GM19023 (cell line): ENCODE results near the gene DCLK3.

Experiments
- ATAC-seq: cut with Tn5 transposase; IDR thresholded peaks from one replicate; pipeline ENCODE4 v1.9.1; 2021; ENCODE audit warnings: mild to moderate bottlenecking, moderate library complexity; ENCODE audit not compliant: unreplicated experiment

Gene DCLK3

DNA sequence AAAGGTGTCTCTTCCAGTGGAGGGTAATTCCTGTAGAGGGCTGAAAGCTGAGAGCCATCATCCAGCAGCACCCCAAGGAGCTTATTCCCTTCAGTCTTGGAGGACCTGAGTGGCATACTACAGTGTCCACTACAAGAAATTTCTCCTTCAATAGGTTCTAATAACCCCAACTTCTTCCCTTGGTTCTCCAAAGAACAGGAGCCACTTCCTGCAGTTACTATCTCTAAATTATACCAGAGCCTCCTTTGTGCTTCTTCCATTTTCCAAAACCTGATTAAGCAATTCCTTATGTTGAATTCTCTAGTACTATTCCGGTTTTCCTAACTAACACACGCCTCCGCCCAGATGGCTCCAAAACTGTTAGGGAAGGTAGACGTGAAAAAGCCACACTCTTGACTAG is 50.4 kb downstream of the DCLK3 start:
- ATAC-seq, result no peak

DNA sequence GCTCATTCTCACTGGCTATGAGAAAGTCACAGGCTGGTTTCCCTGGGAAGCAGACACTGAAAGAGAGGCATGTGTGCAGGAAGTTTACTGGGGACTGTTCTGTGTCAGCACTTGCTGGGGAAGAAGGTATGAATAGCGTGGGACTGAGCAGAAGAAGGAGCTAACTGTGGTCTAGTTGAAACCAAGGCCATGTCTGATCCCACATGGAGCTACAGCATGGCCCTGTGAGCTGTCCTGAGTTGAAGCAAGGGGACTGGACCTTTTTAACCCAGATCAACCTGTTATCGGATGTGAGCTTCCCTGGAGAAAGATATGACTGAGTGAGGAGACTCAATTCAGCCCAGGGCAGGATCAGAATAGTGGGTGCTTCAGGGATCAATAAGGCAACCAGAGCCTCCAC is 53.7 kb downstream of the DCLK3 start:
- ATAC-seq, result no peak

DNA sequence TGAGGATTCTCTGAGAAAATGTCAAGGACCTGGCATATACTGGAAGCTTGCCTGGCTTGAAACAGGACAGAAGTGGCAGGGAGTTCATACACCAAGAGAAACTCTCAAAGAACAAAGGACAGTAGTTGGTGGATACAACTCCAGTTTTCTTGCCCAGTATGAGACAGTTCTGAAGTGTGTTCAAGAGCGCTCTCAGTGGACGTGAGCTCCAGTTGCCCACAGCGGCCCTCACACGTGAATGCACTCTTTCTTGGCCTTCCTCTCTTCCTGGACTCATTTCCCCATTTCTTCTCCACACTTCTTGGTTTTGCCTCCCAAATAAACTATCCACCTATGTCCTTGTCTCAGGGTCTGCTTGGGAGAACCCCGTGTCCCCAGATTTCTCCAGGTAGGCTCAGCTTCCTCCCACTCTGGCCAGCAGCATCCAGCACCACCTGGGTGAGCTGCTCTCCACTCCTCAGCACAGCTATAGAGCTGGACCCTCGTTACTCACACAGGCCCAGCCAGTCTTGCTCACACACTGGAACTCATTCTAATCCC is 54.5 kb downstream of the DCLK3 start:
- ATAC-seq, result no peak

DNA sequence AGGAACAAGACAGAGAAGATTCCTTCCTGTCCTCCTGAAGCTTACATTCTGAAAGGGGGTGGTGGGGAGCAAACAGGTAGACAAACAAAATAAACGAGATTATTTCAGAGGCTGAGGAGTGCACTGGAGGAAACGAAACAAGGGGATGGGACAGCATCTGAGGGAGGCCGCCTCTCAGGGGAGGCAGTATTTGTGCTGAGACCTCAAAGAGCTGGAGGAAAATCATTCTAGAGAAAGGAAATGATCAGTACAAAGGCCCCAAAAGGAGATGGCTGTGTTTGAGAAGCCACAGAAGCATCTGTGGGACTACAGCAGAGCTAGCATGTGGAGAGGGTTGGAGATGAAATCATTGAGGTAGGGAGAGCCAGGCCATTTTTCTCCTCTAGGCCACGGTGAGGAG is 55.1 kb downstream of the DCLK3 start:
- ATAC-seq, result no peak

DNA sequence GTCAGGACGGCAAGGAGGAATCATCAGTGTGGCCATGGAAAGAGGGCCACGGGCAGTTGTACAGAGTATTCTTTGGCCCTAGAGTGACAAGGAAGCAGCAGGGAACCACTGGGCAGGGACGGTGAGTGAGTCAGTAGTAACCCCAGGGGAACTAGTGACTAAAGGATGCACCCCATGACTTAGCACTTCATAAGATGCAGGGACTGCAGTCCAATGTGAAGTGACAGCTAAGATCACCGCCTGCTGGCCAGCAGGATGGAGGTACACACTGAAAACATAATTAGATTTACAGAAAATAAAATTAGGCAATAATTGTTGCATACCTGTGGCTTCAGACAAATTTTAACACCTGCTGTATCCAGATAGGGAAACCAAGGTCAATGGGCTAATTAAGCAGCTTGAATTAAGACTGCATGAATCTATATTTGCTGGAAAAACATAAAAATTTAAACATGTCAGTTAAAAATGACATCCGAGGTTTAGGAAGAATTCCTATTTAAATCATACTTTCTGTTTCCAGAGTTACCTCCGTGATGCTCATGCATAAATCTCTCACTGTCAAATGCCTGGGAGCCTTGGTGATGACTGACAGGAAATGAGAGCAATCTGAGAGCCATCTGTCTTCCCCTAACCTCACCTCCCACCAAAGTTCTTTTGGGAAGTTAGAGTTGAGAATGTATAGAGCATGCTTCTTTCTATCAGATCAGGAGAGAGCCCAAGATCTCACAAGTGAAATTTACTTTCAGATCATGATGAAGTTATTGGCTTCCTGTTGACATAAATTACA is 56.5 kb downstream of the DCLK3 start:
- peak; percentile 81 for ATAC-seq

DNA sequence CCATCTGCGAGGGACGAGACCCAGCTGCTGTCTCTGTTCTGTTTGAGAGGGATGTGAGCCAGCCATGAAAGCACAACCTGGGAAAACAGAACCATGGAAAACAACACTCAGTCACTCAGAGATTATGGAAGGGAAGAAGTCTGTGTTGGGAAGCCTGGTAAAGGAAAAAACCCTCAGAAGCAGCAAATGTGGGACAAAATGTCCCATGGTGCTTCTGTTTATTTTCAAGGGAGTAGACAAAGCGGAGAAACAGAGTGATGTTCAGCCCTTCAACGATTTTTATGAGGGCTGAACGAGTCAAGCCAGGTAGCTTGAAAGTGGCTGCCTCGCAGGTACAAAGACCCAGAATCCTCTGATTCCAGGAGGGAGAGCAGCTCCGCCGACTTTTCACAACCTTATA is 59.3 kb downstream of the DCLK3 start:
- no peak for ATAC-seq

DNA sequence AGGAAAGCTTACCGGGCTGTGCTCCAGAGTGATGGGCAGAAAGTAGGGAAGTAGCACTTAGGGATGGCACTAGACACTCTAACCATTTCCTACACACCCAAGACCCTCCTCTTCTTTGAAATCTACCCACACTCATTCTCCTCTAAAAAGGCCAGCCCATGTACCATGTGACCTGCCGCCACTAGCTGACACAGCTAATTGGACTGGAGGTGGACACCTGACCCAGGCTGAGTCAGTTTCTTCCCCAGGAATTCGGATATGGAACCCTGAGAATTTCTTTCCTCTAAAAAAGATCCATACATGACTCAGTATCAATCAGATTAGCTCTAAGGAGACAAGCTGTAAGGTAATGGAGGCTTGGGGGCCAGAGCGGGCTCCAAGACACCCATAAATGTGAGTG is 60.1 kb downstream of the DCLK3 start:
- no peak for ATAC-seq

DNA sequence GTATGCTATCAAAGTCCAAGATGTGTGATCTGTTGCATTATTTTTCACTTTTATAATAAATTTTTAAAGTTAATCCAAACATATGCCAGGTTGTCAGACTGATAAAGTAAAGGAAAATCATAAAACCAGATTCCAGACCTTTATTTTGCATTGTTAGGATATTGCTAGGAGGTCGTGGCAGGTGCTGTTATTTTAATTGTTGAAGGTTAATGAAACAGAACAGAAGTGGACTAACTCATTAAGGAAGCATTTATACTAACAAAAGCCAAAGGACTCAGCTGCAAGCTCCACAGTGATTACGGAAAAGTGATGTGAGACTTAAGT is 63.1 kb downstream of the DCLK3 start:
- no peak for ATAC-seq

DNA sequence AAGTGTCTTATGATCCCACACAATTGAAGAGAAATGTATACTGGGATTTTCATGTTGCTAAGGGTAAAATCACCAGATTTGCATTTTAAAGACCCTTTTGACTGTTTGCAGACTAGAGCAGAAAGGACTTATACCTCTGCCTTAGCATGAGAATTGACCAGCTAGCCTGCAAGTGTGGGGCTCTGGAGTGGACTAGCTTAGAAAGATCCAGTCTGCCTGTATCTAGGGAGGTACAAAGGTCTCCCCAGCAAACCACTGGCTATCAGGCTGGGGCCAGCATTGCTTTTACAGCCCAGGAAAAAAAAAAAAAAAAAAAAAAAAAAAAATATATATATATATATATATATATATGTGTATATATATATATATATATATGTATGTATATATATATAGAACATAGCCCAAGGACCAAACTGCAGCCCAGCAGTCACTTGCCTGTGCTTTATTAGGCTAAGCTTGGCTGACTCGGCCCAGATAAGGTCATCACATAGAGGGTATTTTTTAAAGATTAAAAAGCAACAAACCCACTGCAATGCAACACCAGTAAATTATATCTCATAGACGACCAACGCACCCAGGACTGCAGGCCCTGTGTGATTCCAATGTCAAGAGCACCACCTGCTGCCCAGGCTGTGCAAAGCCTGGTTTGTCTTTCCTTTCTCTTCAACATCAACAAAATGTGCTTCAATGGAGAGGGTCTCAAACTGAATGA is 63.7 kb downstream of the DCLK3 start:
- ATAC-seq, result peak; percentile 84

DNA sequence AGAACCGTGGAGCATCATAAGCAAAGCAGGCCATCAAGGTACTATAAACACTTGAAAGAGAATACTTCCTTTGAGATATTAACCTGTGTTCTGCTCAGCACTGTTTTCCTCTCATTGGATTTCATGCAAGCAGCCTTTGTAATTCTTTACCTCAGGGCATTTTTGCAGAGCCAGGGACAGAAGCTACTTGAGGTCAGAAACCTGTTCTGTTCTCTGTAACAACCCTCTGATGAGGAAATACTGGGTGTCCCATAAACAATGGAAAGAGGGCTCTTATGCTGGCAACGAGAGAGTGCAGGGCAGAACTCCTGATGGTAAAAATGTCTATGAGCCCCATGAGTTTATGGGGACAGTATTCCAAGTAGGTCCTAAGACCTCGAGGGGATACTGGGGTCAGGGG is 66.0 kb downstream of the DCLK3 start:
- no peak for ATAC-seq

DNA sequence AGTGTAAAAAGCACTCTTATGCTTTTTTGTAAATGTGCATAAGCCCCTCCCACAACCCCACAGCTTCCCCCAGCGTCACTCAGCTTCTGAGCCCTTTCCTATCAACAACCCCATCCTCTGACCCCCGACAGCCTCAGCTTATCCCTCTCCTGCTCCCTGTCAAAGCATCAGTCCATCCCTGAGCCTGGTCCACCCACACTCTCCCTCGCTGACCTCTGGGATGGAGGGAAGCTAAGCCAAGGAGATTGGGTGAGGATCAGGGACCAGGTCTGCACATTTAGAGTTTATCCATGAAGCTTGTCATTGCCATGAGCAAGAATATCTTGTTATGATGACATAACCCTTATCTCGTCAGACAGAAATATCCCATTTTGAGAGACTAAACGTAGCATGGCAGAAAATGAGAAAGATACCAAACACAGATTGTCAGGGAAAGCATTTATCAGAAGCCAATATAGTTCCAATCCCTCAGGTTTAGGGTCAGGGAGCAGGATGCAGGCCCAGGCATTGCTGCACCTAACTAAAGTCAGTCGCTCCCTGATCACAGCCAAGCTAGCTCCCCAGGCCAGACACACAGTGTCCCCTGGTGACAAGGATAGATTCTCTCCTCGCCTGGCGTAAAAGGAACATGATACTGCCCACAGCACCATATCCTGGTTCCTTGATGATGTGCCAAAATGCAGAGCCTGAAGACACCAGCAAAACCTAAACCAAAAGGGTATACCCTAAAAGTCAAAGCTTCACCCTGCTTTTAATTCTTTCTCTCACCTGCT is 66.9 kb downstream of the DCLK3 start:
- ATAC-seq, result no peak

DNA sequence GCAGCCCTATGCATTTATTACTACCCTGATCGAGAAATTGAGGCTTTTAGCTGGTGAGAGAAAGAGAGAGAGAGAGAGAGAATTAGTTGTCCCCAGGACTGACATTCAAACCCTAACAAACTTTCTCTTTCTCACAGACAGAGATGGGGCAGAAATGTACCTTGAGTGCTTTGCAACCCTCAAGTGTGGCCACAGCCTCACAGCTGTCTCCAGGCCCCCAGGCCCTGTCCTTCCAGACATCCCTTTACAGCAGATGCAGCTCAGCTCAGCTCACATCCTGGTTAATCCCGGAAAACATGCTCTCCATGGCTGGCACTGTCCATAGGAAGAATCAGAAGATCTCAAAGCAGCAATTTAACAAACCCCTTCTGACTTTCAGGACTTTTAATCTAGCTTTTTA is 67.6 kb downstream of the DCLK3 start:
- ATAC-seq, result no peak

DNA sequence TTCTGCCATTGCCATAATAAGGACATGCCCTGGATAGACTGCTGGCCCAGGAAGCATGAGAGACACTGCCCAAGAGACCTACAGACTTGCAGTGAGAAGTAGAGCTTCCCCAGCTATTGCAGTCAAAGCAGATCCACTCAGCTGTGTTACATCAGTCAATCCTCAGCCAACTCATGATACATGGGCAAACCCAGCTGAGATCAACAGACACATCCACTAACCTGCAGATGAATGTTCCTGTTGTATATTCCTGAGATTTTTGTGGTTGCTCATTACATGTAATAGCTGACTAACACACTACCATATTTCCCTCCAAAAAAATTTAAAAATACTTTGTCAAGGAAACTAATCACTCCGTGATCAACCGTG is 68.6 kb downstream of the DCLK3 start:
- no peak for ATAC-seq

DNA sequence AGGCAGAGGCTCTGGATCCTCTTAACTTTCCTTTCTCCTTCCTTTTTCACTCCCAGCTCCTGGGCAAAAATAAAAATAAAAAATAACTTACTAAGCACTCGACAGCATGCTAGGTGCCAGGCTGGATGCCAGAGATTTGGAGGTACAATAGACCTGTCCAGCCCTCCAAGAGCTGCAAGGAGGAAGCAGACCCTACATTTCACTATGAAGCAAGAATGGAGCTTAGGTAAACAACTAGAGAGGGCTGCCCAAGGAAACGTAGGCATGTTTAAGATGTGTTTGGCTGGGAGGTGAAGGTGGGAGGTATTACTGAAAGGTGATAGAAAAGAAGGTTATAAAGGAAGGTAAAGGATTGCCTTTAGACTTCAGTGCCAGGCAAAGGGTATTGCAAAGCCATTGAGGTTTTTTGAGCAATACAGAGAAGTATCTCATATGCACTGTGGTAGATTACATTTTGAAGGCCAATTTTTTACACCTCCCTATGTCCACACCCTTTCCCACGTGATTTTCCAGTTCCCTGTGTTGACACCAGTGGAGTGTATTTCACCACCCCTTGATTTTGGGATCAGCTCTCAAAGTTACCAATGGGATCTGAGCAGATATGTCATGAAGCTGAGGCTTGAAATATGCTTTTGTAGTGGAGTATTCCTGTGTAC is 69.1 kb downstream of the DCLK3 start:
- ATAC-seq, result no peak

DNA sequence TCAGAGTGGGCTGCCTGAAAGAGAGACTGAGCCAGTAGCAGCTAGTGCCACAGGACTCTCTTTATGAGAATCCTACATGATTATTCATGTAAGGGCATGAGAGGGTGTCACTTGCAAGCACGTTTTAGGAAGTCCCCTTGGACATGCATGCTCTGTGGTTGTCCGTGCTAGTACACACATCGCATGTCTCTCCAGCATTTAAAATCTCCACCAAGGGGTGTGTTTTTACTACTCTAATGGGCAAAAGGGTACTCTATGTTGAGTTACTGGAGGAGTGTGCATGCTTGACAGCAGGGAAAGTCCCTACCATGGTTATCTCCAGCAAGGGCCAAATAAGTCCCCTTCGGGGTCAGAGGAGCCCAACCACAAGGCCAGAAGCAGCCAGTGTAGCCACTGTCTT is 70.7 kb downstream of the DCLK3 start:
- peak; percentile 81 for ATAC-seq

DNA sequence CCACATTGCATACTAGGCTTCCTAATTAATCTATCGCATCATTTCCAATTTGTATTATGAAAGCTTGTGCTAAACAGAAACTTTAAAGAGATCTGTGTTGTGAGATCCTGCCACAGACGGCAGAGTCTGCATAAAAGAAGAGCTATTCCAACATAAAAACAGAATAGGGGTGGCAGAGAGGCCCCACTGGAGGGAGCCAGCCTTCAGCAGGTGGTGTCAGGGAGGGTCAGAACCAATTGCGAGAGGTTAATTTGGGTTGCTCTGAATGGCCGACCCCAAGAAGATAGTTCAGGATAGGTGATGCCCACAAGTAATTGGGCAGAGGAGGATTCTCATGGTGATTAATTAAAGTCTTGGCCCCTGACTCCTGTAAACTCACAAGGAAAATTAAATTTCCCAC is 74.8 kb downstream of the DCLK3 start:
- ATAC-seq, result no peak

DNA sequence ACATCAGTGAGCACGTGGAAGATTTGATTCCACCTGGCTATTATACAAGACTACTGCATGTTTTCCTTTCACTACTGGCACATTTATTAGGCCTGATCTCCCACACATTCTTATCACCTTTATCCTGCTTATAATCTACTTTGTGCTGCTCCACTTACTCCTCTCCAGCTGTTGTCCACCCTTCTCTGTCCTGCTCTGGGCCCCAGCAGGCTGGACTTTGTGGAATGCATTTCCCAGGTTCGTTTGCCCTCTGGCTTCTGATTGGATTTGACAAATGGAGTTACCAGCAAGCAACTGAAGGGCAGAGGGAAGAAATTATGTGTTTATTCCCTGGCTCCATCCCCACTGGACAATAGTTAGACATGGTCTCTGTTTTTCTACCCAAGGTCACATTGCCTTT is 75.5 kb downstream of the DCLK3 start:
- ATAC-seq, result no peak

DNA sequence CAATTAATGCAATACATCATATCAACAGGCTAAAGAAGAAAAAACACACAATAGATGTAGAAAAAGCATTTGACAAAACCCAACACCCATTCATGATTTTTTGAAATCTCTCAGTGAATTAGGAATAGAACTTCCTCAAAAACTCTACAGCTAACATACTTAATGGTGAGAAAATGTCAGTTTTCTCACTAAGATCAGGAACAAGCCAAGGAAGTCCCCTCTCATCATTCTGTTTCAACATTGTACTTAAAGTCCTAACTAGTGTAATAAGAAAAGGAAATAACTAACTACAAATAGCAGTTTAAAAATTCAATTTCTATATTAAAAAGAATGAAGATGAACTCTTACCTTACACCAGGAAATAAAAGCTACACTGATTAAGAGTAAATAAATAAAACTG is 77.8 kb downstream of the DCLK3 start:
- ATAC-seq, result no peak

DNA sequence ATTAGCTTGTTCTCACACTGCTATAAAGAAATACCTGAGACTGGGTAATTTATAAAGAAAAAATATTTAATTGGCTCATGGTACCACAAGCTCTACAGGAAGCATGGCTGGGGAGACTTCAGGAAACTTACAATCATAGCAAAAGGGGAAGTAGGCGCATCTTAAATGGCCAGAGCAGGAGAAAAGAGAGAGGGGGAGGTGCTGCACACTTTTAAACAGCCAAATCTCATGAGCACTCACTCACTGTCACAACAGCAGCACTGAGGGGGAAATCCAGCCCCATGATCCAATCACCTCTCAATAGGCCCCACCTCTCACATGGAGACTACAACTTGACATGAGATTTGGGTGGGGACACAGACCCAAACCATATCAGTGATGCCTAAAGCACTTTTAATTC is 82.5 kb downstream of the DCLK3 start:
- no peak for ATAC-seq

DNA sequence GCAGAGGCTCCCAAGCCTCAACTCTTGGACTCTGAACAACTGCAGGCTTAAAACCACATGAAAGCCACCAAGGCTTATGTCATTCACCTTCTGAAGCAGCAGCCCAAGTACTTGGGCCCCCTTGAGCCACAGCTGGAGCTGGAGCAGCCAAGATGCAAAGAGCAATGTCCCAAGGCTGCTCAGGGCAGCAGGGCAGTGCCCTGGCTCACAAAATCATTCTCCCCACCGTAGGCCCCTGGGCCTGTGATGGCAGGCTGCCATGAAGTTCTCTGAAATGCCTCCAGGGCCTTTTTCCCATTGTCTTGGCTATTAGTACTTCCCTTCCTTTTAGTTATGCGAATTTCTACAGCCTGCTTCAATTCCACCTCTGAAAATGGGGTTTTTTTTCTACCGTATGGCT is 83.4 kb downstream of the DCLK3 start:
- no peak for ATAC-seq
